K562 (cell line): ENCODE data around the gene AFM. TPM values are rescaled to one million over a fixed set of nuclear protein-coding genes. Genes with fewer than 3 reads are reported as not detected.

ENCODE experiments used
- ATAC-seq: fragments of 200-7000 bp; cut with Tn5 transposase; 3 replicates; pipeline ENCODE4 v1.9.1; 2020; ENCODE audit warnings: moderate library complexity
- BruUV-seq: library from RNA; stranded (reverse); fragments of 400-500 nt; replicated peaks from 2 replicates; lab custom pipeline; 2021; lab: Mats Ljungman, UMichigan
- CTCF ChIA-PET: fragments of 300-600 bp; formaldehyde crosslinking; extraction: SDS; loops from one replicate; lab custom pipeline; 2021; ENCODE audit warnings: low intra/inter-chr PET ratio; lab: Yijun Ruan, JAX
- POLR2A ChIA-PET: fragments of 300-600, 350-650 bp; sonication (Branson Sonifier 250); formaldehyde crosslinking; extraction: SDS; loops from one replicate; lab custom pipeline; 2021; ENCODE audit warnings: antibody characterized with exemption, inconsistent platforms; lab: Yijun Ruan, JAX
- DNase-seq, 4 experiments: peaks; one replicate each; pipeline versions ENCODE4 v3.0.0 to v3.0.0-alpha.2; 2011 to 2018; ENCODE audit warnings: low spot score in 3 of 4, mixed read lengths in 3 of 4; ENCODE audit errors: extremely low read depth in 1 of 4
- FAIRE-seq: peaks from 2 replicates; lab custom pipeline; 2011; peaks lifted over from hg19 to GRCh38; lab: Jason Lieb, UNC
- H2AFZ ChIP-seq: 2 replicates; pipeline ENCODE4 v1.6.0; 2011; ENCODE audit warnings: low read depth, low read length, control low read depth, inconsistent platforms
- H3K27ac ChIP-seq: fragments of 200-600 bp; 3 replicates; pipeline ENCODE4 v1.8.0; 2011; ENCODE audit warnings: low read depth, mild to moderate bottlenecking, control low read depth, inconsistent platforms, low read length, moderate library complexity, mixed read lengths; ENCODE audit errors: extremely low read depth
- H3K27me3 ChIP-seq, 2 experiments: fragments of 300-600 bp in 1 of 2; 2 replicates in 1 of 2; 3 replicates in 1 of 2; pipeline versions ENCODE4 v1.6.0 to v1.8.0; 2011; ENCODE audit warnings: inconsistent platforms in 2 of 2, low read length in 2 of 2, mild to moderate bottlenecking in 1 of 2, mixed read lengths in 1 of 2, moderate library complexity in 1 of 2; ENCODE audit not compliant: control insufficient read depth in 2 of 2, insufficient read depth in 2 of 2
- H3K36me3 ChIP-seq: fragments of 300-600 bp; 3 replicates; pipeline ENCODE4 v1.8.0; 2011; ENCODE audit warnings: mild to moderate bottlenecking, low read length, inconsistent platforms; ENCODE audit not compliant: control insufficient read depth, insufficient read depth
- H3K4me1 ChIP-seq, 2 experiments: fragments of 200-600 bp in 1 of 2; replicated peaks in 1 of 2; 2 replicates in 1 of 2; 3 replicates in 1 of 2; pipeline versions ENCODE4 v1.5.1 to v1.8.0; 2011; ENCODE audit warnings: inconsistent platforms in 2 of 2, low read length in 2 of 2, mild to moderate bottlenecking in 1 of 2, mixed read lengths in 1 of 2, moderate library complexity in 1 of 2; ENCODE audit not compliant: control insufficient read depth in 2 of 2, insufficient read depth in 2 of 2
- H3K4me2 ChIP-seq: 2 replicates; pipeline ENCODE4 v1.6.1; 2011; ENCODE audit warnings: low read length, control low read depth, inconsistent platforms, mixed read lengths; ENCODE audit not compliant: insufficient read depth
- H3K4me3 ChIP-seq: fragments of 200-600 bp; sonication (generic), shearing (Covaris generic); 2 replicates; pipeline ENCODE4 v1.5.1; 2016; ENCODE audit warnings: control low read depth, inconsistent platforms
- H3K79me2 ChIP-seq: fragments of 200-600 bp; 3 replicates; pipeline ENCODE4 v1.8.0; 2011; ENCODE audit warnings: low read length, inconsistent platforms; ENCODE audit not compliant: control insufficient read depth, insufficient read depth
- H3K9ac ChIP-seq, 2 experiments: 2 replicates each; pipeline versions ENCODE4 v1.6.0 to v1.6.1; 2011; ENCODE audit warnings: low read depth in 2 of 2, low read length in 2 of 2, control low read depth in 1 of 2, inconsistent platforms in 1 of 2, mild to moderate bottlenecking in 1 of 2, mixed read lengths in 1 of 2; ENCODE audit not compliant: insufficient read depth in 1 of 2
- H3K9me1 ChIP-seq: one replicate; pipeline ENCODE4 v1.6.0; 2011; ENCODE audit warnings: inconsistent platforms, mild to moderate bottlenecking, low read length, moderate library complexity; ENCODE audit not compliant: control insufficient read depth, insufficient read depth
- H3K9me3 ChIP-seq: replicated peaks from 2 replicates; pipeline ENCODE4 v1.5.1; 2011; ENCODE audit warnings: low read depth, low read length, inconsistent platforms; ENCODE audit not compliant: control insufficient read depth, insufficient read depth
- H4K20me1 ChIP-seq: replicated peaks from 2 replicates; pipeline ENCODE4 v1.6.1; 2011; ENCODE audit warnings: low read length, inconsistent platforms, mixed read lengths; ENCODE audit not compliant: control insufficient read depth, insufficient read depth
- CREB5 ChIP-seq: fragments of 250-450 bp; sonication (Bioruptor Pico); IDR thresholded peaks from 2 replicates; pipeline ENCODE4 v1.5.0; 2020; ENCODE audit warnings: mild to moderate bottlenecking
- KAT8 ChIP-seq: fragments of 450-650 bp; IDR thresholded peaks from 2 replicates; pipeline ENCODE4 v1.6.1; 2016; ENCODE audit warnings: low read depth, mild to moderate bottlenecking
- TBP ChIP-seq: optimal IDR thresholded peaks from 2 replicates; pipeline ENCODE3; 2011; ENCODE audit warnings: low read depth, low read length, improper control_type of control experiment
- WGBS: fragments of 100-300 bp; shearing (Covaris generic); methylation state at CpG from one replicate; pipeline ENCODE4 v1.1.6; 2016; ENCODE audit warnings: low coverage, mixed read lengths; ENCODE audit not compliant: insufficient coverage; ENCODE audit errors: missing lambda C conversion rate; 5-methylcytosine and 5-hydroxymethylcytosine counted together
- in situ Hi-C: fragments of 300-500 bp; cut with MboI; formaldehyde crosslinking; loops from 4 replicates; pipeline ENCODE4 v1.15.0; 2018; ENCODE audit warnings: inconsistent platforms, mixed read lengths
- intact Hi-C: fragments of 100-400 bp; cut with micrococcal nuclease; formaldehyde crosslinking; loops from 2 replicates; pipeline ENCODE4 v1.14.2; 2022
- polyA plus RNA-seq, 8 experiments: library from polyadenylated mRNA; depleted of rRNA in 4 of 8; stranded (reverse) in 5 of 8; unstranded in 3 of 8; fragments of >200 nt; fragmentation: Nextera tagmentation in 2 of 8; fragmentation: Illumina TruSeq in 1 of 8; extraction: Ambion mirVana in 2 of 8; extraction: Trizol in 1 of 8; gene quantifications; 2 replicates each; pipeline versions ENCODE4 v1.2.1 to v1.2.3, GENCODE V29; 2011 to 2014; ENCODE audit warnings: inconsistent platforms in 1 of 8, missing spikeins in 1 of 8
- total RNA-seq, 7 experiments: library from RNA; depleted of rRNA in 6 of 7; stranded (reverse); fragments of >200 nt in 6 of 7; fragmentation: Illumina TruSeq in 2 of 7; extraction: Trizol in 2 of 7; gene quantifications; 2 replicates each; pipeline versions ENCODE4 v1.2.1 to v1.2.3, GENCODE V29; 2011 to 2021; ENCODE audit warnings: low replicate concordance in 1 of 7
- TF ChIP-seq, protein P1 (sequence below): fragments of 250-450 bp; sonication (Bioruptor Pico); IDR thresholded peaks from 2 replicates; pipeline ENCODE4 v1.5.0; 2020; ENCODE audit warnings: mild to moderate bottlenecking, borderline replicate concordance

The AFM gene
- total and polyA plus RNA-seq, 9 of the 15 experiments (the other 6 are each of a cell fraction or from before 2014, with no cell fraction given): 0.07 to 0.15 (median 0.12) TPM; not detected in 5

DNA sequence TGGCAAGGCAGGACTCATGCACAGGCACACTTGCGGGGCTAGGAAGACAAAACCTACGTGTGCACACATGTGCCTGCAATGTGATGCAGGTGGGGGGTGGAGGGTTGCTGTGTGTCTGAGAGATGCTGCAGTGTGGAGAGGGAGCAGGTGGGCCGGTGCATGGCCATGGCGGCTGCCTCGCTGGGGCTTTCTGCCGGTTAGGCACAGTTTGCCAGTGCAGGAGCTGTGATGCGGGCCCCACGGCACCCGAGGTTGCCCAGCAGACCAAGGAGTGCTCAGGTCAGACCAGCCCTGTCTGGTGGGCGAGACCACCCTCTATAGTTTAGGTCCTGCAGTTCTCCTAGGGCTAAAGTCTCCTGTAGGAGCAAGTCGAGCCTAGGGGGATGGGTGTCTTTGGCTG is 4.4 kb upstream of the AFM start:
- no peak overlapping the region for H3K9ac ChIP-seq
- H3K27ac ChIP-seq: no peak overlapping the region
- no peaks in the 10 kb centered on the region for H3K79me2 ChIP-seq
- H3K9me3 ChIP-seq: no peaks in the 10 kb centered on the region
- no peaks in the 10 kb centered on the region for H3K9me1 ChIP-seq
- H4K20me1 ChIP-seq: no peaks in the 10 kb centered on the region
- no peaks in the 10 kb centered on the region for H3K36me3 ChIP-seq
- TF ChIP-seq, protein P1, sequence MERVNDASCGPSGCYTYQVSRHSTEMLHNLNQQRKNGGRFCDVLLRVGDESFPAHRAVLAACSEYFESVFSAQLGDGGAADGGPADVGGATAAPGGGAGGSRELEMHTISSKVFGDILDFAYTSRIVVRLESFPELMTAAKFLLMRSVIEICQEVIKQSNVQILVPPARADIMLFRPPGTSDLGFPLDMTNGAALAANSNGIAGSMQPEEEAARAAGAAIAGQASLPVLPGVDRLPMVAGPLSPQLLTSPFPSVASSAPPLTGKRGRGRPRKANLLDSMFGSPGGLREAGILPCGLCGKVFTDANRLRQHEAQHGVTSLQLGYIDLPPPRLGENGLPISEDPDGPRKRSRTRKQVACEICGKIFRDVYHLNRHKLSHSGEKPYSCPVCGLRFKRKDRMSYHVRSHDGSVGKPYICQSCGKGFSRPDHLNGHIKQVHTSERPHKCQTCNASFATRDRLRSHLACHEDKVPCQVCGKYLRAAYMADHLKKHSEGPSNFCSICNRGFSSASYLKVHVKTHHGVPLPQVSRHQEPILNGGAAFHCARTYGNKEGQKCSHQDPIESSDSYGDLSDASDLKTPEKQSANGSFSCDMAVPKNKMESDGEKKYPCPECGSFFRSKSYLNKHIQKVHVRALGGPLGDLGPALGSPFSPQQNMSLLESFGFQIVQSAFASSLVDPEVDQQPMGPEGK (CRISPR knock-in tag): no peak
- TF ChIP-seq TBP (no peak), KAT8 (no peak)
- no peak for FAIRE-seq
- no TSS peak for BruUV-seq
- no peak for DNase-seq
- in situ Hi-C loops (no loop called here), intact Hi-C loops (no loop called here)
- no peak overlapping the region for H2AFZ ChIP-seq
- H3K4me2 ChIP-seq: no peak overlapping the region
- ChIA-PET POLR2A (interaction anchor here (0.6 kb wide), 1 partner anchor 1083 kb away, joined by 4 read pairs; no protein-coding TSS in a partner anchor), CTCF (no interaction called here)
- H3K4me3 ChIP-seq: no peak overlapping the region
- 0 out of 5 replicates have a peak, but pooled peaks cover 0 to 3% of the 10 kb centered on the region in 2 experiments for H3K4me1 ChIP-seq
- no peaks in the 10 kb centered on the region for H3K27me3 ChIP-seq
- ATAC-seq: no peak
- 13% methylated on average over 11 of the region's 11 CpGs for WGBS

DNA sequence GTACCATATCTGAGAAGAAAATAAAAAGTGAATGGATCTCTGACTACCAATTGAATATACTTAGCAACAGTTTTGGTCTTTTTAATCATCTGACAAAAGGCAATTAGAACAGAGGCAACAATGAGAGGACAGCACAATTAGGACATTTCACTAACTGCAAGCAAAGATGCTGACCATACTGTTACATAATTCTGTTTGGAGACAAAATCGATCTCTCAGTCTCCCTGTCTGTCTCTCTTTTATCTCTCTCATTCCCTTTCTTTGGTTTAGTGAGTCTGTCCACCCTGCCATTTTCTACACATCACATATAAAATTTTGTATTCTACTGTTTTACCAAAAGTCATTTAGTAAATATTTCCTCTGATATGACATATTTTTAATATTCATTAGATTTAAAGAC is 2.2 kb upstream of the AFM start:
- Histone ChIP-seq H3K4me3 (no peak overlapping the region), H3K4me2 (no peak overlapping the region), H3K27ac (no peak overlapping the region), H3K27me3 (no peaks in the 10 kb centered on the region), H3K79me2 (no peaks in the 10 kb centered on the region), H3K9ac (no peak overlapping the region), H3K9me3 (no peaks in the 10 kb centered on the region), H3K36me3 (no peaks in the 10 kb centered on the region), H4K20me1 (no peaks in the 10 kb centered on the region), H3K4me1 (0 out of 5 replicates have a peak, but pooled peaks cover 0 to 3% of the 10 kb centered on the region in 2 experiments), H3K9me1 (no peaks in the 10 kb centered on the region), H2AFZ (no peak overlapping the region)
- intact Hi-C loops: no loop called here
- BruUV-seq: no TSS peak
- in situ Hi-C loops: no loop called here
- ChIA-PET POLR2A (no interaction called here), CTCF (no interaction called here)
- FAIRE-seq: no peak
- ATAC-seq: no peak
- no peak for DNase-seq
- 6% methylated on average over 1 of the region's 1 CpG for WGBS
- TF ChIP-seq CREB5 (CRISPR knock-in tag): no peak
